HG02588 (cell line): Measurements from ENCODE around the gene SPTB.

Experiments
- ATAC-seq: cut with Tn5 transposase; IDR thresholded peaks from one replicate; pipeline ENCODE4 v1.9.1; 2021; ENCODE audit warnings: mild to moderate bottlenecking, moderate library complexity; ENCODE audit not compliant: unreplicated experiment

SPTB gene

GRCh38 chr14:64855721-64856528, 23.8 kb downstream of the SPTB start:
- ATAC-seq: no peak

GRCh38 chr14:64850369-64851137, 29.2 kb downstream of the SPTB start:
- no peak for ATAC-seq

- no peak for ATAC-seq
Measured at GRCh38 chr14:64849940-64850339, 29.8 kb downstream of the SPTB start.

GRCh38 chr14:64848239-64848638, 31.5 kb downstream of the SPTB start:
- no peak for ATAC-seq

GRCh38 chr14:64846319-64846718, 33.4 kb downstream of the SPTB start:
- ATAC-seq: no peak

- ATAC-seq: no peak
Measured at GRCh38 chr14:64845878-64846277, 33.8 kb downstream of the SPTB start.

- ATAC-seq: no peak
Measured at GRCh38 chr14:64844969-64845536, 34.7 kb downstream of the SPTB start.

- peak; percentile 57 for ATAC-seq
Measured at GRCh38 chr14:64844272-64844671, 35.4 kb downstream of the SPTB start.

GRCh38 chr14:64843548-64843947, 36.2 kb downstream of the SPTB start:
- ATAC-seq: no peak

- no peak for ATAC-seq
Measured at GRCh38 chr14:64841772-64842750, 37.6 kb downstream of the SPTB start.

- ATAC-seq: no peak
Measured at GRCh38 chr14:64841121-64841651, 38.5 kb downstream of the SPTB start.

GRCh38 chr14:64838656-64839055, 41.1 kb downstream of the SPTB start:
- no peak for ATAC-seq

GRCh38 chr14:64835431-64835830, 44.3 kb downstream of the SPTB start:
- ATAC-seq: no peak

- no peak for ATAC-seq
Measured at GRCh38 chr14:64834965-64835364, 44.7 kb downstream of the SPTB start.

GRCh38 chr14:64831419-64831818, 48.3 kb downstream of the SPTB start:
- no peak for ATAC-seq

- ATAC-seq: no peak
Measured at GRCh38 chr14:64830961-64831360, 48.7 kb downstream of the SPTB start.

- no peak for ATAC-seq
Measured at GRCh38 chr14:64828071-64828470, 51.6 kb downstream of the SPTB start.

- no peak for ATAC-seq
Measured at GRCh38 chr14:64826845-64827244, 52.9 kb downstream of the SPTB start.

- ATAC-seq: no peak
Measured at GRCh38 chr14:64826333-64826732, 53.4 kb downstream of the SPTB start.

GRCh38 chr14:64825509-64825908, 54.2 kb downstream of the SPTB start:
- no peak for ATAC-seq
